ENCODE results near the gene OGFR.

- TF ChIP-seq, protein P1, sequence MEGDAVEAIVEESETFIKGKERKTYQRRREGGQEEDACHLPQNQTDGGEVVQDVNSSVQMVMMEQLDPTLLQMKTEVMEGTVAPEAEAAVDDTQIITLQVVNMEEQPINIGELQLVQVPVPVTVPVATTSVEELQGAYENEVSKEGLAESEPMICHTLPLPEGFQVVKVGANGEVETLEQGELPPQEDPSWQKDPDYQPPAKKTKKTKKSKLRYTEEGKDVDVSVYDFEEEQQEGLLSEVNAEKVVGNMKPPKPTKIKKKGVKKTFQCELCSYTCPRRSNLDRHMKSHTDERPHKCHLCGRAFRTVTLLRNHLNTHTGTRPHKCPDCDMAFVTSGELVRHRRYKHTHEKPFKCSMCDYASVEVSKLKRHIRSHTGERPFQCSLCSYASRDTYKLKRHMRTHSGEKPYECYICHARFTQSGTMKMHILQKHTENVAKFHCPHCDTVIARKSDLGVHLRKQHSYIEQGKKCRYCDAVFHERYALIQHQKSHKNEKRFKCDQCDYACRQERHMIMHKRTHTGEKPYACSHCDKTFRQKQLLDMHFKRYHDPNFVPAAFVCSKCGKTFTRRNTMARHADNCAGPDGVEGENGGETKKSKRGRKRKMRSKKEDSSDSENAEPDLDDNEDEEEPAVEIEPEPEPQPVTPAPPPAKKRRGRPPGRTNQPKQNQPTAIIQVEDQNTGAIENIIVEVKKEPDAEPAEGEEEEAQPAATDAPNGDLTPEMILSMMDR (conservative IDR thresholded peaks at IDR 0.05), result no peak
- no peak for TF ChIP-seq ZFX (IDR thresholded peaks at IDR 0.05)
Measured at GRCh38 chr20:62780696-62781095, 23.9 kb upstream of the OGFR start.
